ENCODE data around the gene LAMA1. TPM values are rescaled to one million over a fixed set of nuclear protein-coding genes. Genes with fewer than 3 reads are reported as not detected.

LAMA1 gene, protein sequence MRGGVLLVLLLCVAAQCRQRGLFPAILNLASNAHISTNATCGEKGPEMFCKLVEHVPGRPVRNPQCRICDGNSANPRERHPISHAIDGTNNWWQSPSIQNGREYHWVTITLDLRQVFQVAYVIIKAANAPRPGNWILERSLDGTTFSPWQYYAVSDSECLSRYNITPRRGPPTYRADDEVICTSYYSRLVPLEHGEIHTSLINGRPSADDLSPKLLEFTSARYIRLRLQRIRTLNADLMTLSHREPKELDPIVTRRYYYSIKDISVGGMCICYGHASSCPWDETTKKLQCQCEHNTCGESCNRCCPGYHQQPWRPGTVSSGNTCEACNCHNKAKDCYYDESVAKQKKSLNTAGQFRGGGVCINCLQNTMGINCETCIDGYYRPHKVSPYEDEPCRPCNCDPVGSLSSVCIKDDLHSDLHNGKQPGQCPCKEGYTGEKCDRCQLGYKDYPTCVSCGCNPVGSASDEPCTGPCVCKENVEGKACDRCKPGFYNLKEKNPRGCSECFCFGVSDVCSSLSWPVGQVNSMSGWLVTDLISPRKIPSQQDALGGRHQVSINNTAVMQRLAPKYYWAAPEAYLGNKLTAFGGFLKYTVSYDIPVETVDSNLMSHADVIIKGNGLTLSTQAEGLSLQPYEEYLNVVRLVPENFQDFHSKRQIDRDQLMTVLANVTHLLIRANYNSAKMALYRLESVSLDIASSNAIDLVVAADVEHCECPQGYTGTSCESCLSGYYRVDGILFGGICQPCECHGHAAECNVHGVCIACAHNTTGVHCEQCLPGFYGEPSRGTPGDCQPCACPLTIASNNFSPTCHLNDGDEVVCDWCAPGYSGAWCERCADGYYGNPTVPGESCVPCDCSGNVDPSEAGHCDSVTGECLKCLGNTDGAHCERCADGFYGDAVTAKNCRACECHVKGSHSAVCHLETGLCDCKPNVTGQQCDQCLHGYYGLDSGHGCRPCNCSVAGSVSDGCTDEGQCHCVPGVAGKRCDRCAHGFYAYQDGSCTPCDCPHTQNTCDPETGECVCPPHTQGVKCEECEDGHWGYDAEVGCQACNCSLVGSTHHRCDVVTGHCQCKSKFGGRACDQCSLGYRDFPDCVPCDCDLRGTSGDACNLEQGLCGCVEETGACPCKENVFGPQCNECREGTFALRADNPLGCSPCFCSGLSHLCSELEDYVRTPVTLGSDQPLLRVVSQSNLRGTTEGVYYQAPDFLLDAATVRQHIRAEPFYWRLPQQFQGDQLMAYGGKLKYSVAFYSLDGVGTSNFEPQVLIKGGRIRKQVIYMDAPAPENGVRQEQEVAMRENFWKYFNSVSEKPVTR (N-terminal part only)
- 12.5 and 19.5 TPM in 2 replicates for total RNA-seq

DNA sequence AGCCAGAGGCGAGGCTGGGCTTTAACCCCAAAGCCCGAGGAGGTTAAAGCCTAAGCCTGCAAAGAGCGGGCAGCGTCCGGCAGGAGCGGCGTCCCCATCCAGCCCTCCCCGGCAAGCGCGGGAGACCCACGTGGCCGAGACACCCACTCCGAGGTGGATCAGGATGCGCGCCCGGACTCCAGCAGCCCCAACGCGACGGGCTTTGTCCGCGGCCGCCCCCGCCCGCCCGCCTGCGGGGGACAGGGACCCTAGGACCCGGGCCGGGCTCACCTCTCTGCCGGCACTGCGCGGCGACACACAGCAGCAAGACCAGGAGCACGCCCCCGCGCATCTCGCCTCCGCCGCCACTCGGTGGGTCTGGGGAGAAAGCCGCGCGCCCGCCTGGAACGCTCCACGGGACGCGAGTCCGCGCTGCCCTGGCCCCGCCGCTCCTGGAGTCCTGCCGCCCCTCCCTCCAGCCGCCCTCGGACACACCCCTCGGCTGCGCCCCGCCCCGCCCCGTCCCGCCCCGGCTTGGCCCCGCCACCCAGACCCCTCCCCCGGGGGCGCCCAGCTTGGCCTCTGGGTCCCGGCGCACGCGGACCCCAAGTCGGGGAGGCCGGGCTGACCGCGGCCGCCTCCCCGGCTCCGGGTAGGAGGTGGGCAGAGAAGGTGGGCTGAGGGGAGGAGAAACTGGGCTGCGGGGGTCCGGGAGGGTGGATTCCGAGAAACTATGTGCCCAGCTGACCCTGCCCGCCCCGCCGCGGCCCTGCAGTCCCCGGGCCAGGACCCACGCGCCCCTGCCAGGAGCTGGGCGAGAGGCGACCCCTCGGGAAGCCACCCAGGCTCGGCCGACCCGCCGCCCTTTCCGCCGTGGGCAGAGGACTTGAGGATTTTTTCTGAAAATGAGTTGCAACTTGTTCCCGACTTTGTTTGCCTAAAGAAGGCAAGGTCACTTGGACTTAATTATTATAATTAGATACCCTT is at the start of gene LAMA1:
Gene LAMA1, minus strand, starts transcription at position 408 of the 966 bp plus-strand sequence. Its CDS starts 77 bp downstream, at position 331.

Small RNAs within 50 kb of the gene (small RNA-seq; reads per million reads assigned to genes)
- gene RNU6-916P (ENCODE audit: low replicate concordance) = not detected

Other genes starting within 250 kb of the LAMA1 start
- gene LRRC30, start 113.3 kb upstream of the LAMA1 start, total RNA-seq = not detected in 2 replicates